Mesenchymal stem cell (in vitro differentiated cells and primary cell): ENCODE data around the gene RANBP3.
"Not testable (repeated sequence)": the region's sequence is repeated elsewhere in the genome, so short reads cannot be mapped to it uniquely, and the experiment has no call there.

Source experiments
- DNase-seq: peaks from one replicate; pipeline ENCODE4 v3.0.0-alpha.2; 2013
- H2AFZ ChIP-seq: one replicate; pipeline ENCODE4 v1.6.1; 2013; ENCODE audit warnings: low read depth, mild to moderate bottlenecking, control low read depth, inconsistent platforms, low read length, moderate library complexity
- H2AK5ac ChIP-seq: 2 replicates; pipeline ENCODE4 v1.6.1; 2013; ENCODE audit warnings: low read length, moderate library complexity, mild to moderate bottlenecking, inconsistent platforms; ENCODE audit not compliant: severe bottlenecking
- H2BK120ac ChIP-seq: one replicate; pipeline ENCODE4 v1.6.1; 2013; ENCODE audit warnings: low read depth, mild to moderate bottlenecking, inconsistent platforms, low read length, moderate library complexity
- H2BK12ac ChIP-seq, 2 experiments: one replicate each; pipeline ENCODE4 v1.6.1; 2013; ENCODE audit warnings: inconsistent platforms in 2 of 2, low read length in 2 of 2, mild to moderate bottlenecking in 2 of 2, moderate library complexity in 2 of 2, control low read depth in 1 of 2
- H2BK15ac ChIP-seq: one replicate; pipeline ENCODE4 v1.6.1; 2013; ENCODE audit warnings: mild to moderate bottlenecking, low read depth, inconsistent platforms; ENCODE audit not compliant: poor library complexity, severe bottlenecking
- H2BK5ac ChIP-seq: 2 replicates; pipeline ENCODE4 v1.6.1; 2013; ENCODE audit warnings: low read depth, mild to moderate bottlenecking, low read length, control low read depth, inconsistent platforms; ENCODE audit not compliant: poor library complexity, severe bottlenecking
- H3K14ac ChIP-seq, 2 experiments: one replicate each; pipeline ENCODE4 v1.6.1; 2013; ENCODE audit warnings: inconsistent platforms in 2 of 2, low read length in 2 of 2, control low read depth in 1 of 2, mild to moderate bottlenecking in 1 of 2, moderate library complexity in 1 of 2
- H3K18ac ChIP-seq, 2 experiments: one replicate each; pipeline ENCODE4 v1.6.1; 2013; ENCODE audit warnings: inconsistent platforms in 2 of 2, low read length in 2 of 2, control low read depth in 1 of 2, low read depth in 1 of 2, mild to moderate bottlenecking in 1 of 2
- H3K23ac ChIP-seq, 2 experiments: one replicate each; pipeline ENCODE4 v1.6.1; 2013; ENCODE audit warnings: inconsistent platforms in 2 of 2, low read length in 2 of 2, mild to moderate bottlenecking in 2 of 2, moderate library complexity in 2 of 2, control low read depth in 1 of 2
- H3K27ac ChIP-seq: 2 replicates; pipeline ENCODE4 v1.5.1; 2013; ENCODE audit warnings: mild to moderate bottlenecking, moderate library complexity, low read length, control low read depth, inconsistent platforms; ENCODE audit not compliant: poor library complexity, severe bottlenecking
- H3K27me3 ChIP-seq, 2 experiments: 2 replicates each; pipeline versions ENCODE4 v1.6.1 to v1.7.0; 2013; ENCODE audit warnings: low read length in 2 of 2, mild to moderate bottlenecking in 2 of 2, moderate library complexity in 2 of 2, control low read depth in 1 of 2, inconsistent platforms in 1 of 2; ENCODE audit not compliant: control insufficient read depth in 1 of 2, insufficient read depth in 1 of 2
- H3K36me3 ChIP-seq, 2 experiments: 2 replicates each; pipeline versions ENCODE4 v1.6.1 to v1.7.0; 2013; ENCODE audit warnings: low read length in 2 of 2, control low read depth in 1 of 2, inconsistent platforms in 1 of 2, low read depth in 1 of 2, mild to moderate bottlenecking in 1 of 2; ENCODE audit not compliant: insufficient read depth in 2 of 2, control insufficient read depth in 1 of 2
- H3K4ac ChIP-seq, 2 experiments: one replicate each; pipeline ENCODE4 v1.6.1; 2013; ENCODE audit warnings: inconsistent platforms in 2 of 2, low read length in 2 of 2, mild to moderate bottlenecking in 2 of 2, moderate library complexity in 2 of 2, control low read depth in 1 of 2, low read depth in 1 of 2
- H3K4me1 ChIP-seq: 2 replicates; pipeline ENCODE4 v1.6.1; 2013; ENCODE audit warnings: low read depth, low read length, control low read depth; ENCODE audit not compliant: control insufficient read depth, insufficient read depth
- H3K4me2 ChIP-seq: 2 replicates; pipeline ENCODE4 v1.6.1; 2013; ENCODE audit warnings: low read length, mild to moderate bottlenecking, inconsistent platforms; ENCODE audit not compliant: poor library complexity, severe bottlenecking
- H3K4me3 ChIP-seq, 2 experiments: 2 replicates each; pipeline versions ENCODE4 v1.5.1 to v1.7.0; 2013; ENCODE audit warnings: low read length in 2 of 2, mild to moderate bottlenecking in 2 of 2, control low read depth in 1 of 2, low read depth in 1 of 2; ENCODE audit not compliant: insufficient read depth in 1 of 2
- H3K79me1 ChIP-seq: replicated peaks from 2 replicates; pipeline ENCODE4 v1.6.1; 2013; ENCODE audit warnings: mild to moderate bottlenecking, control low read depth, low read length, inconsistent platforms; ENCODE audit not compliant: poor library complexity, severe bottlenecking
- H3K9ac ChIP-seq: 2 replicates; pipeline ENCODE4 v1.7.0; 2013; ENCODE audit warnings: mild to moderate bottlenecking, low read length, moderate library complexity
- H3K9me3 ChIP-seq: 2 replicates; pipeline ENCODE4 v1.7.0; 2013; ENCODE audit warnings: mild to moderate bottlenecking, low read length; ENCODE audit not compliant: control insufficient read depth
- H4K8ac ChIP-seq: one replicate; pipeline ENCODE4 v1.6.1; 2013; ENCODE audit warnings: inconsistent platforms, mild to moderate bottlenecking, low read length, moderate library complexity
- H4K91ac ChIP-seq: one replicate; pipeline ENCODE4 v1.6.1; 2013; ENCODE audit warnings: mild to moderate bottlenecking, low read length, inconsistent platforms
- WGBS: methylation state at CpG from one replicate; pipeline ENCODE4 v1.1.7; 2013; ENCODE audit warnings: mixed read lengths; 5-methylcytosine and 5-hydroxymethylcytosine counted together

RANBP3 gene

GRCh38 chr19:5877882-5878281 is 100.1 kb downstream of the RANBP3 start:
- no peak overlapping the region for H3K23ac ChIP-seq
- no peak overlapping the region for H3K4me2 ChIP-seq
- H3K14ac ChIP-seq = no peak overlapping the region
- H3K9me3 ChIP-seq = no peaks in the 10 kb centered on the region
- no peak overlapping the region for H3K4me3 ChIP-seq
- H4K91ac ChIP-seq = no peak overlapping the region
- H3K9ac ChIP-seq = no peak overlapping the region
- H2BK5ac ChIP-seq = no peak overlapping the region
- H2BK12ac ChIP-seq = peak overlapping the region in 1 of 2 experiments; percentile 18
- H3K4ac ChIP-seq = no peak overlapping the region
- H3K27ac ChIP-seq = no peak overlapping the region
- no peak for DNase-seq
- H3K4me1 ChIP-seq = peaks cover 37% of the 10 kb centered on the region
- H2BK15ac ChIP-seq = no peak overlapping the region
- H2AK5ac ChIP-seq = peak overlapping the region; percentile 6
- no peak overlapping the region for H2BK120ac ChIP-seq
- no peak overlapping the region for H4K8ac ChIP-seq
- H2AFZ ChIP-seq = no peak overlapping the region
- H3K27me3 ChIP-seq = peaks cover 0 to 22% of the 10 kb centered on the region in 2 experiments
- H3K18ac ChIP-seq = no peak overlapping the region
- no peaks in the 10 kb centered on the region for H3K36me3 ChIP-seq
- H3K79me1 ChIP-seq = no peaks in the 10 kb centered on the region
- WGBS = 83% methylated on average over 9 of the region's 9 CpGs

- no peaks in the 10 kb centered on the region for H3K9me3 ChIP-seq
These were observed 100.5 kb downstream of the RANBP3 start for GRCh38 chr19:5877427-5877826.

GRCh38 chr19:5874496-5874895 is 103.4 kb downstream of the RANBP3 start:
- H3K14ac ChIP-seq, H3K9ac ChIP-seq, H3K4ac ChIP-seq, H3K23ac ChIP-seq, H3K36me3 ChIP-seq, H2BK120ac ChIP-seq, H2AK5ac ChIP-seq, H3K27ac ChIP-seq, H2BK15ac ChIP-seq, H4K8ac ChIP-seq, H3K4me3 ChIP-seq, H3K4me2 ChIP-seq, H3K79me1 ChIP-seq, H2BK5ac ChIP-seq, H3K9me3 ChIP-seq, H2AFZ ChIP-seq: not testable (repeated sequence)
- H2BK12ac ChIP-seq = peak overlapping the region in 1 of 2 experiments; percentile 35
- peaks cover 17% of the 10 kb centered on the region for H3K4me1 ChIP-seq
- WGBS = 24% methylated on average over 7 of the region's 7 CpGs
- H3K18ac ChIP-seq = peak overlapping the region in 1 of 2 experiments; percentile 67
- DNase-seq = peak; percentile 75
- H3K27me3 ChIP-seq = peaks cover 0 to 17% of the 10 kb centered on the region in 2 experiments
- H4K91ac ChIP-seq = peak overlapping the region; percentile 23

More at GRCh38 chr19:5877427-5877826, 100.5 kb downstream of the RANBP3 start:
- no peak overlapping the region for H2AFZ ChIP-seq
- peak overlapping the region; percentile 88 for H2BK15ac ChIP-seq
- H3K23ac ChIP-seq = no peak overlapping the region
- H3K36me3 ChIP-seq = no peaks in the 10 kb centered on the region
- no peak overlapping the region for H3K4me2 ChIP-seq
- H3K27me3 ChIP-seq = peaks cover 0 to 22% of the 10 kb centered on the region in 2 experiments
- DNase-seq = no peak
- 91% methylated on average over 8 of the region's 8 CpGs for WGBS
- no peak overlapping the region for H2BK120ac ChIP-seq
- peak overlapping the region in 1 of 2 experiments; percentile 18 for H2BK12ac ChIP-seq
- no peak overlapping the region for H2BK5ac ChIP-seq
- H3K18ac ChIP-seq = no peak overlapping the region
- no peaks in the 10 kb centered on the region for H3K79me1 ChIP-seq
- H2AK5ac ChIP-seq = peak overlapping the region; percentile 6
- H3K4ac ChIP-seq = no peak overlapping the region
- no peak overlapping the region for H4K91ac ChIP-seq
- no peak overlapping the region for H3K27ac ChIP-seq
- peak overlapping the region; percentile 2 for H4K8ac ChIP-seq
- no peak overlapping the region for H3K9ac ChIP-seq
- peaks cover 37% of the 10 kb centered on the region for H3K4me1 ChIP-seq
- H3K14ac ChIP-seq = no peak overlapping the region
- H3K4me3 ChIP-seq = no peak overlapping the region

- peak overlapping the region in 1 of 2 experiments; percentile 3 for H3K14ac ChIP-seq
- H3K27ac ChIP-seq = no peak overlapping the region
- peak overlapping the region in 1 of 2 experiments; percentile 31 for H2BK12ac ChIP-seq
- H3K4me1 ChIP-seq = peaks cover 12% of the 10 kb centered on the region
- H2AK5ac ChIP-seq = no peak overlapping the region
- no peak overlapping the region for H3K23ac ChIP-seq
- no peak overlapping the region for H2BK120ac ChIP-seq
- no peak overlapping the region for H4K91ac ChIP-seq
- no peaks in the 10 kb centered on the region for H3K79me1 ChIP-seq
- no peaks in the 10 kb centered on the region for H3K9me3 ChIP-seq
- H3K18ac ChIP-seq = peak overlapping the region in 1 of 2 experiments; percentile 25
- H3K4ac ChIP-seq = peak overlapping the region in 1 of 2 experiments; percentile 20
- no peak overlapping the region for H3K9ac ChIP-seq
- no peak overlapping the region for H2BK5ac ChIP-seq
- no peak overlapping the region for H4K8ac ChIP-seq
- H3K4me3 ChIP-seq = no peak overlapping the region
- no peak for DNase-seq
- H3K4me2 ChIP-seq = no peak overlapping the region
- peaks cover 0 to 10% of the 10 kb centered on the region in 2 experiments for H3K27me3 ChIP-seq
- H2AFZ ChIP-seq = no peak overlapping the region
- H2BK15ac ChIP-seq = no peak overlapping the region
- no peaks in the 10 kb centered on the region for H3K36me3 ChIP-seq
- 93% methylated on average over 12 of the region's 12 CpGs for WGBS
These were observed 104.2 kb downstream of the RANBP3 start for GRCh38 chr19:5873617-5874199.
